ENCODE measurements around the gene ACO2. TPM values are rescaled to one million over a fixed set of nuclear protein-coding genes. Genes with fewer than 3 reads are reported as not detected.
"Not testable (repeated sequence)": the region's sequence is repeated elsewhere in the genome, so short reads cannot be mapped to it uniquely, and the experiment has no call there.

The ACO2 gene
- total RNA-seq, 4 donors from 2014 or later, result 81.3 to 205 (median 135) TPM

GRCh38 chr22:41437198-41437597 lies 31.7 kb upstream of the ACO2 start:
- DNase-seq, result no peak
- WGBS, 2 donors, result 88 to 96% methylated on average over 7 of the region's 7 CpGs
- Histone ChIP-seq H3K27ac (peak overlapping the region in 1 of 3 donors; percentile 46), H3K27me3 (no peaks in the 10 kb centered on the region), H3K4me3 (replicated peaks in 1 of 3) (no peak overlapping the region), H3K9me3 (no peaks in the 10 kb centered on the region), H3K4me1 (peaks cover 33 to 50% of the 10 kb centered on the region in 2 donors), H3K36me3 (peaks cover 30 to 34% of the 10 kb centered on the region in 2 donors)
- intact Hi-C loops (cut with DNase I), result no loop called here
- no peak for TF ChIP-seq CTCF (IDR thresholded peaks at IDR 0.05)
- TF ChIP-seq POLR2A (IDR thresholded peaks at IDR 0.05), result no peak

DNA sequence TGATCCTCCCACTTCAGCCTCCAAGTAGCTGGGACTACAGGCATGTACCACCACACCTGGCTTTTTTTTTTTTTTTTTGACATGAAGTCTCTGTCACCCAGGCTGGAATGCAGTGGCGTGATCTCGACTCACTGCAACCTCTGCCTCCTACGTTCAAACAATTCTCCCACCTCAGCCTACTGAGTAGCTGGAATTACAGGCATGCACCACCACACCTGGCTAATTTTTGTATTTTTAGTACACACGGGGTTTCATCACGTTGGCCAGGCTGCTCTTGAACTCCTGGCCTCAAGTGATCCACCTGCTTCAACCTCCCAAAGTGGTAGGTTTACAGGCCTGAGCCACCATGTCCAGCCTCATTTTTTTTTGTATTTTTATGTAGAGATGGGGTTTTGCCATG lies 28.4 kb upstream of the ACO2 start:
- peaks cover 42 to 51% of the 10 kb centered on the region in 2 donors for H3K4me1 ChIP-seq
- H3K4me3 ChIP-seq (replicated peaks in 1 of 3); H3K9me3 ChIP-seq; intact Hi-C loops (cut with DNase I); H3K27me3 ChIP-seq: not testable (repeated sequence)
- peak in 1 of 2 donors; percentile 23 for TF ChIP-seq POLR2A (IDR thresholded peaks at IDR 0.05)
- H3K27ac ChIP-seq, result peak overlapping the region; percentile 30 to 73 (median 66)
- 43 to 46% methylated on average over 5 of the region's 5 CpGs for WGBS, 2 donors
- peak; percentile 60 to 63 for DNase-seq
- peaks cover 25 to 26% of the 10 kb centered on the region in 2 donors for H3K36me3 ChIP-seq

GRCh38 chr22:41442240-41442792 lies 26.6 kb upstream of the ACO2 start:
- H3K4me3 ChIP-seq (replicated peaks in 1 of 3), result no peak overlapping the region
- WGBS, 2 donors, result 85 to 87% methylated on average over 2 of the region's 2 CpGs
- peak overlapping the region in 2 of 3 donors; percentile 2 to 4 for H3K27ac ChIP-seq
- no peak for TF ChIP-seq POLR2A (IDR thresholded peaks at IDR 0.05)
- TF ChIP-seq CTCF (IDR thresholded peaks at IDR 0.05), result no peak
- intact Hi-C loops (cut with DNase I), result no loop called here
- no peak for DNase-seq
- peaks cover 7 to 8% of the 10 kb centered on the region in 2 donors for H3K36me3 ChIP-seq
- H3K27me3 ChIP-seq, result no peaks in the 10 kb centered on the region
- peaks cover 39 to 46% of the 10 kb centered on the region in 2 donors for H3K4me1 ChIP-seq
- H3K9me3 ChIP-seq, result no peaks in the 10 kb centered on the region

DNA sequence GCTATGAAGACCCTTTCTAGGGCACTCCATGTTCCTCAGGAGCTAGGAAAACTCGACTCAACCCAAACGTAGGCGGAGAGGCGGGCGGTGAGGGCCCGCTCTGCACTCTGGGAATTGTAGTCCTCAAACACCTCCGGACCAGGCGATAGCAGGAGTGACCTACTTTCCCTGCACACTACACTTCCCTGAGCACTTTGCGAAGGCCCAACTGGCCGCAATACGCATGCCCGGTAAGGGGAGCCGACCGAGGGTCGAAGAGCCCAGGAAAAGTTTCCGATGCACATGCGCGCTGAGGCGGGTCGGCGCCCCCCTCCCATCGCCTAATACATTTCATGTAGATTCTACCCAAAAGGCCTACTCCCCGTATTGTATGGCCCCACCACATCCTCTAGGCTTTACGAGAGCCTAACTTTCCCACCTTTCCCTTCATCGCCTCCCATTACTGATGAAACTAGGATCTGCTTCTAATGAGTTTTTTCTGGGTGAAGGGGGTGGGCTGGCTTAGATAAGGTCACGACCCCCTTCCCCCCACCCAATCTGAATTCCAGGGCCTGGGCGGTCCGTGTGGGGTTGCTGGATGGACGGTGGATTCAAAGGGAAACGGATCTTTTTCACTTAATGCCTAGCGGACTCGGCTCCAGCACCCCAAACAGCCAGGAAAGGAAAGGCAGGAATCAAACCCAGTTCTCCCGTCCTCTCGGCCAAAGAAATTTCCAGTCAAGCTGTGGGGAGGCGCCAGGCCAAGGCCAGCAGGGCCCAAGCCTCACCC lies 24.4 kb upstream of the ACO2 start:
- H3K4me1 ChIP-seq, result peaks cover 35 to 45% of the 10 kb centered on the region in 2 donors
- peak overlapping the region; percentile 99 to 100 (median 99) for H3K27ac ChIP-seq
- peaks cover 5% of the 10 kb centered on the region in 2 donors for H3K36me3 ChIP-seq
- peak overlapping the region; percentile 91 to 99 (median 99) for H3K4me3 ChIP-seq (replicated peaks in 1 of 3)
- intact Hi-C loops (cut with DNase I), result no loop called here
- peak; percentile 92 to 93 for DNase-seq
- TF ChIP-seq POLR2A (IDR thresholded peaks at IDR 0.05), result peak in 1 of 2 donors; percentile 87
- TF ChIP-seq CTCF (IDR thresholded peaks at IDR 0.05), result peak in 1 of 6 experiments; percentile 18
- 0 to 2% methylated on average over 31 to 33 of the region's 35 CpGs for whole genome bisulfite sequencing, 2 donors
- no peaks in the 10 kb centered on the region for H3K9me3 ChIP-seq
- H3K27me3 ChIP-seq, result no peaks in the 10 kb centered on the region

DNA sequence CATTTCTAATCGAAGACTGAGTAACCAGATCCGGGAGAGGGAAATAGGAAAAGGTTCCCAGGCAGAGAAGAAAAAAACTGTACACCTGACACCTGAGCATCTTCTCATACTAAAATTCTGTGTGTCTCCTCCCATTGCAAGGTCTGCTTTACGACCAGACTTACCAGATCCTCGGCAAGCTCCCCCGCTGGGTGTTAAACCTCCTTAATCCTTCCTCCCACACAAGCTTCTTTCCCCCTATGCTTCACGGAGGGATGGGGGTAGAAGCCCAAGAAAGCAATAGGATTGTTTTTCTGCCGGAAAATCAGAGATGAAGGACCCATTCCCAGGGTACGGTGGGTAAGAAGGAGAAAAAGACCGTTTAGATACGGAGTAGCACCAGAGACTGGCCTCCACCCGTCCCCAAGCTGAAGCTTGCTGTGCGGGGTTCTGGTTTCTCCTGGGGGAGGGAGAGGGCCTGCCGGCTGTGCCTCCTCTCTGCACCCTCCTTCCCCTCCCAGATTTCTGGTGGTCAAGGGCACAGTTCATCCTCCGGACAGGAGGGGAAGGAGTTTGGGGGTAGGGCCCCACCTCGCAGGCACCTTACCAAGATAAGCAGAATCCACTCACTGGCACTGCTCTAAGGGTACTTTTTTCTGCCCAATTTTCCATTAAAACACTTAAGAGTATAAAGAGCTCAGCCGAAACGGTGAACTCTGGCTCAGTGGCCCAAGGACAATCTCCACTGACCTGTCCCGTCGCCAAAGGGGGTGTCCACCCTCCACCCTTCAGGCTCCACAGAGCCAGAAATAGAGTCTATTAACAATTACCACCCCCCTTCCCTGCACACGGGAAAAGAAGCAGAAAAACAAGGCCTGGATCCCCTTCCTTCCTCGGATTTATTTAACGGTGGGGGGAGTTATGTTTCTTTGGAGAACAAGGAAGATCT lies 23.5 kb upstream of the ACO2 start:
- no peak for TF ChIP-seq CTCF (IDR thresholded peaks at IDR 0.05)
- TF ChIP-seq POLR2A (IDR thresholded peaks at IDR 0.05), result peak in 1 of 2 donors; percentile 58
- WGBS, 2 donors, result 0 to 1% methylated on average over 22 of the region's 22 CpGs
- DNase-seq, result peak; percentile 72 to 74
- intact Hi-C loops (cut with DNase I), result no loop called here
- peaks cover 31 to 38% of the 10 kb centered on the region in 2 donors for H3K4me1 ChIP-seq
- peak overlapping the region; percentile 91 to 99 (median 99) for H3K4me3 ChIP-seq (replicated peaks in 1 of 3)
- H3K27me3 ChIP-seq, result no peaks in the 10 kb centered on the region
- peak overlapping the region; percentile 99 to 100 (median 99) for H3K27ac ChIP-seq
- H3K36me3 ChIP-seq, result peaks cover 5% of the 10 kb centered on the region in 2 donors
- H3K9me3 ChIP-seq, result no peaks in the 10 kb centered on the region
